Type B pancreatic cell (in vitro differentiated cells): ENCODE measurements around the gene PKIG. TPM values are rescaled to one million over a fixed set of nuclear protein-coding genes. Genes with fewer than 3 reads are reported as not detected.
A peak's percentile ranks its signal among the peaks of the same experiment; 100 is the strongest.
"Not testable (repeated sequence)": the region's sequence is repeated elsewhere in the genome, so short reads cannot be mapped to it uniquely, and the experiment has no call there.

Source experiments
- DNase-seq: peaks from one replicate; pipeline ENCODE4 v3.0.0; 2021; ENCODE audit warnings: mixed read lengths; ENCODE audit not compliant: unreplicated experiment; ENCODE audit errors: extremely low spot score
- H3K27ac Mint-ChIP-seq: 2 replicates; pipeline ENCODE4 v1.8.0; 2021; ENCODE audit warnings: mild to moderate bottlenecking, mixed read lengths
- H3K27me3 Mint-ChIP-seq: 2 replicates; pipeline ENCODE4 v1.8.0; 2021; ENCODE audit warnings: mixed read lengths
- H3K36me3 Mint-ChIP-seq: 2 replicates; pipeline ENCODE4 v1.8.0; 2021; ENCODE audit warnings: mixed read lengths
- H3K4me1 Mint-ChIP-seq: one replicate; pipeline ENCODE4 v1.8.0; 2021; ENCODE audit warnings: mixed read lengths; ENCODE audit not compliant: unreplicated experiment
- H3K4me3 Mint-ChIP-seq: 2 replicates; pipeline ENCODE4 v1.8.0; 2021; ENCODE audit warnings: mild to moderate bottlenecking, mixed read lengths
- H3K9me3 Mint-ChIP-seq: 2 replicates; pipeline ENCODE4 v1.8.0; 2021; ENCODE audit warnings: mixed read lengths
- CTCF ChIP-seq: fragments of 200-600 bp; sonication (generic); conservative IDR thresholded peaks from 2 replicates; pipeline ENCODE4 v1.5.0; 2021; ENCODE audit warnings: antibody characterized with exemption, mild to moderate bottlenecking
- total RNA-seq: library from RNA; stranded (reverse); gene quantifications from 2 replicates; pipeline ENCODE4 v1.2.1, GENCODE V29; 2021; ENCODE audit warnings: low replicate concordance

Gene PKIG
- total RNA-seq, 1 donor from 2014 or later = 24.3 TPM

GRCh38 chr20:44653546-44653945 lies 71.2 kb downstream of the PKIG start:
- no peaks in the 10 kb centered on the region for H3K9me3 Mint-ChIP-seq
- no peaks in the 10 kb centered on the region for H3K36me3 Mint-ChIP-seq
- H3K27me3 Mint-ChIP-seq = peaks cover 35% of the 10 kb centered on the region
- no peak overlapping the region for H3K27ac Mint-ChIP-seq
- TF ChIP-seq CTCF = no peak
- peaks cover 5% of the 10 kb centered on the region for H3K4me1 Mint-ChIP-seq
- peak overlapping the region; percentile 26 for H3K4me3 Mint-ChIP-seq
- DNase-seq = no peak

GRCh38 chr20:44654210-44654609 lies 71.8 kb downstream of the PKIG start:
- not testable (repeated sequence) for DNase-seq, H3K4me1 Mint-ChIP-seq, H3K4me3 Mint-ChIP-seq, H3K9me3 Mint-ChIP-seq, H3K27ac Mint-ChIP-seq, H3K36me3 Mint-ChIP-seq
- H3K27me3 Mint-ChIP-seq = peaks cover 36% of the 10 kb centered on the region

- no peak for DNase-seq
- Mint-ChIP-seq H3K27ac (no peak overlapping the region), H3K36me3 (no peaks in the 10 kb centered on the region), H3K4me3 (no peak overlapping the region), H3K27me3 (peaks cover 34% of the 10 kb centered on the region), H3K4me1 (peaks cover 5% of the 10 kb centered on the region), H3K9me3 (no peaks in the 10 kb centered on the region)
- no peak for TF ChIP-seq CTCF
Observed at GRCh38 chr20:44656448-44656847, 74.1 kb downstream of the PKIG start.

- Mint-ChIP-seq H3K36me3 (no peaks in the 10 kb centered on the region), H3K27me3 (peaks cover 29% of the 10 kb centered on the region), H3K4me1 (no peaks in the 10 kb centered on the region), H3K4me3 (no peak overlapping the region), H3K9me3 (no peaks in the 10 kb centered on the region), H3K27ac (no peak overlapping the region)
- TF ChIP-seq CTCF = no peak
- no peak for DNase-seq
Observed at GRCh38 chr20:44657875-44658274, 75.5 kb downstream of the PKIG start.

- TF ChIP-seq CTCF = no peak
Observed at GRCh38 chr20:44658810-44659209, 76.4 kb downstream of the PKIG start.

GRCh38 chr20:44659931-44660330 lies 77.6 kb downstream of the PKIG start:
- H3K4me3 Mint-ChIP-seq = no peak overlapping the region
- H3K36me3 Mint-ChIP-seq = no peaks in the 10 kb centered on the region
- no peak for DNase-seq
- H3K4me1 Mint-ChIP-seq = no peaks in the 10 kb centered on the region
- H3K27me3 Mint-ChIP-seq = peaks cover 18% of the 10 kb centered on the region
- no peak for TF ChIP-seq CTCF
- H3K9me3 Mint-ChIP-seq = no peaks in the 10 kb centered on the region
- no peak overlapping the region for H3K27ac Mint-ChIP-seq

More at GRCh38 chr20:44658810-44659209, 76.4 kb downstream of the PKIG start:
- H3K36me3 Mint-ChIP-seq = no peaks in the 10 kb centered on the region
- no peaks in the 10 kb centered on the region for H3K4me1 Mint-ChIP-seq
- H3K9me3 Mint-ChIP-seq = no peaks in the 10 kb centered on the region
- H3K4me3 Mint-ChIP-seq = no peak overlapping the region
- DNase-seq = no peak
- H3K27me3 Mint-ChIP-seq = peaks cover 20% of the 10 kb centered on the region
- H3K27ac Mint-ChIP-seq = no peak overlapping the region
